T-cell (primary cell): ENCODE measurements around the gene ZNF668. TPM values are rescaled to one million over a fixed set of nuclear protein-coding genes. Genes with fewer than 3 reads are reported as not detected.
"Not testable (repeated sequence)": the region's sequence is repeated elsewhere in the genome, so short reads cannot be mapped to it uniquely, and the experiment has no call there.

Experiments
- ATAC-seq, 4 experiments: fragments of 200-7000 bp in 3 of 4; fragments of 150-1000 bp in 1 of 4; cut with Tn5 transposase; replicated peaks in 1 of 4; 1 replicate in 3 of 4; 2 replicates in 1 of 4; pipeline ENCODE4 v1.10.0; 2021; ENCODE audit warnings: moderate library complexity in 3 of 4, mild to moderate bottlenecking in 2 of 4, moderate number of reproducible peaks in 1 of 4
- CTCF ChIA-PET, 2 donors: fragments of 300-600 bp; sonication (Branson Sonifier 250); formaldehyde crosslinking; loops; one replicate each; lab custom pipeline; 2022; ENCODE audit warnings: antibody characterized with exemption in 2 of 2; lab: Charles Lee
- POLR2A ChIA-PET, 2 donors: fragments of 300-600 bp; sonication (Branson Sonifier 250); formaldehyde crosslinking; loops; one replicate each; lab custom pipeline; 2022; ENCODE audit warnings: antibody characterized with exemption in 2 of 2; lab: Charles Lee
- DNase-seq, 35 experiments: peaks; one replicate each; pipeline versions ENCODE4 v3.0.0 to v3.0.0-alpha.2; 2013 to 2023
- H3K27ac ChIP-seq: one replicate; pipeline ENCODE4 v1.5.1; 2013; ENCODE audit warnings: low read length
- H3K27me3 ChIP-seq, 2 experiments: replicated peaks in 1 of 2; 1 replicate in 1 of 2; 2 replicates in 1 of 2; pipeline versions ENCODE4 v1.6.1 to v1.7.0; 2013; ENCODE audit warnings: low read length in 1 of 2, mixed read lengths in 1 of 2; ENCODE audit not compliant: control insufficient read depth in 2 of 2, insufficient read depth in 2 of 2; ENCODE audit errors: extremely low read depth in 1 of 2
- H3K36me3 ChIP-seq, 2 donors: 1 replicate in 1 of 2; 2 replicates in 1 of 2; pipeline versions ENCODE4 v1.6.1 to v1.7.0; 2013; ENCODE audit warnings: low read length in 1 of 2; ENCODE audit not compliant: control insufficient read depth in 2 of 2, insufficient read depth in 1 of 2; ENCODE audit errors: extremely low read depth in 1 of 2
- H3K4me1 ChIP-seq, 2 experiments: 1 replicate in 1 of 2; 2 replicates in 1 of 2; pipeline versions ENCODE4 v1.6.1 to v1.7.0; 2013; ENCODE audit warnings: low read length in 2 of 2, mixed read lengths in 1 of 2; ENCODE audit not compliant: insufficient read depth in 2 of 2, control insufficient read depth in 1 of 2; ENCODE audit errors: extremely low read depth in 1 of 2
- H3K4me3 ChIP-seq, 2 donors: 1 replicate in 1 of 2; 2 replicates in 1 of 2; pipeline versions ENCODE4 v1.5.1 to v1.7.0; 2013; ENCODE audit warnings: mild to moderate bottlenecking in 2 of 2, low read length in 1 of 2, moderate library complexity in 1 of 2; ENCODE audit not compliant: control insufficient read depth in 1 of 2; ENCODE audit errors: extremely low read depth in 1 of 2
- H3K9me3 ChIP-seq: 2 replicates; pipeline ENCODE4 v1.7.0; 2013
- H3K27ac Mint-ChIP-seq, 2 donors: one replicate each; pipeline ENCODE4 v1.8.0; 2020 to 2021; ENCODE audit warnings: mild to moderate bottlenecking in 2 of 2, mixed read lengths in 2 of 2
- H3K27me3 Mint-ChIP-seq, 2 donors: one replicate each; pipeline ENCODE4 v1.8.0; 2021 to 2022; ENCODE audit warnings: mixed read lengths in 2 of 2
- H3K36me3 Mint-ChIP-seq: one replicate; pipeline ENCODE4 v1.8.0; 2021; ENCODE audit warnings: mixed read lengths
- H3K4me1 Mint-ChIP-seq, 3 donors: one replicate each; pipeline ENCODE4 v1.8.0; 2020 to 2022; ENCODE audit warnings: mixed read lengths in 3 of 3, mild to moderate bottlenecking in 1 of 3
- H3K4me3 Mint-ChIP-seq, 3 donors: one replicate each; pipeline ENCODE4 v1.8.0; 2020 to 2022; ENCODE audit warnings: mild to moderate bottlenecking in 3 of 3, mixed read lengths in 3 of 3, moderate library complexity in 3 of 3
- H3K9me3 Mint-ChIP-seq, 3 donors: one replicate each; pipeline ENCODE4 v1.8.0; 2020 to 2022; ENCODE audit warnings: mixed read lengths in 3 of 3
- WGBS: methylation state at CpG from one replicate; pipeline ENCODE4 v1.1.5; 2013; ENCODE audit warnings: missing lambda C conversion rate; ENCODE audit not compliant: insufficient coverage; 5-methylcytosine and 5-hydroxymethylcytosine counted together
- total RNA-seq, 35 experiments: library from RNA in 6 of 35; stranded (reverse) in 6 of 35; fragments of 120-200 nt in 1 of 35; gene quantifications; one replicate each; pipeline versions ENCODE4 v1.2.1 to v1.2.4 and lab custom pipeline; 2013 to 2026

ZNF668 gene
- total RNA-seq, 5 donors from 2014 or later (not counting 1 experiment from before 2014, with no cell fraction given), result 12.3 to 14.4 (median 14.3) TPM

DNA sequence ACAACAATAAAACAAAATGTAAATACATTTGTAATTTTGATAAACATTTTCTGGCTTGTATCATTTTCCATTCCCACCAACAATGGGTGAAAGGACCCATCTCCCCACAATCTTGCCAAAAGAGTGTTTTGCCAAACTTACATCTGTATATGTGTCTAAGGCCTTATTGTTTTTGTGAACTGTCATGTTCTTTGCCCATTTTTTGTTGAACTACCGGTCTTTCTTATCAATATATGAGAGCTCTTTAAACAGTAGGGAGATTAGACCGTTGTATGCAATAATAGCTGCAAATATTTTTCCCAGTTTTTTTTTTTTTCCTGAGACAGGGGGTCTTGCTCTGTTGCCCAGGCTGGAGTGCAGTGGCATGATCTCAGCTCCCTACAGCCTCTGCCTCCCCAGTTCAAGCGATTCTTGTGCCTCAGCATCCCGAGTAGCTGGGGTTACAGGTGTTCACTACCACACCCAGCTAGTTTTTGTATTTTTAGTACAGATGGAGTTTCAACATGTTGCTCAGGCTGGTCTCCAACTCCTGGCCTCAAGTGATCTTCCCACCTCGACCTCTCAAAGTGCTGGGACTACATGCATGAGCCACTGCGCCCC lies 50.3 kb downstream of the ZNF668 start:
- Mint-ChIP-seq H3K27me3 (no peaks in the 10 kb centered on the region), H3K27ac (no peak overlapping the region), H3K4me3 (no peak overlapping the region), H3K36me3 (no peaks in the 10 kb centered on the region), H3K9me3 (no peaks in the 10 kb centered on the region), H3K4me1 (no peaks in the 10 kb centered on the region)
- Histone ChIP-seq H3K4me1 (no peaks in the 10 kb centered on the region), H3K36me3 (no peaks in the 10 kb centered on the region), H3K4me3 (no peak overlapping the region), H3K27ac (no peak overlapping the region), H3K9me3 (no peaks in the 10 kb centered on the region), H3K27me3 (no peaks in the 10 kb centered on the region)
- DNase-seq, result no peak
- 80% methylated on average over 1 of the region's 6 CpGs for WGBS
- ATAC-seq, result no peak
- CTCF ChIA-PET, result interaction anchor here in 1 of 2 donors (0.7 to 0.9 kb wide), 2 partner anchors 19 to 44 kb away, joined by 3 read pairs; no protein-coding TSS in a partner anchor
- POLR2A ChIA-PET, result interaction anchor here in 1 of 2 donors (0.7 kb wide), 1 partner anchor 144 kb away, joined by 3 read pairs; no protein-coding TSS in a partner anchor

- Histone ChIP-seq H3K27me3 (no peaks in the 10 kb centered on the region), H3K27ac (no peak overlapping the region), H3K4me1 (no peaks in the 10 kb centered on the region), H3K9me3 (no peaks in the 10 kb centered on the region), H3K36me3 (no peaks in the 10 kb centered on the region), H3K4me3 (no peak overlapping the region)
- no peak overlapping the region for H3K27ac Mint-ChIP-seq
- H3K4me3 Mint-ChIP-seq, result no peak overlapping the region
- WGBS, result no CpG with 5 or more reads among the region's 4 CpGs
- ATAC-seq, result no peak
- CTCF ChIA-PET, result interaction anchor here in 1 of 2 donors (0.6 to 0.9 kb wide), 2 partner anchors 20 to 69 kb away, joined by 3 read pairs; no protein-coding TSS in a partner anchor
- H3K9me3 Mint-ChIP-seq, result no peaks in the 10 kb centered on the region
- peaks cover 0 to under 1% of the 10 kb centered on the region in 2 donors for H3K27me3 Mint-ChIP-seq
- POLR2A ChIA-PET, result interaction anchor here in 1 of 2 donors (0.5 to 0.7 kb wide), 2 partner anchors 77 to 144 kb away, joined by 3 to 4 read pairs; no protein-coding TSS in a partner anchor
- H3K4me1 Mint-ChIP-seq, result no peaks in the 10 kb centered on the region
- no peaks in the 10 kb centered on the region for H3K36me3 Mint-ChIP-seq
- no peak for DNase-seq
Measured at GRCh38 chr16:31023252-31023602, 50.8 kb downstream of the ZNF668 start.

DNA sequence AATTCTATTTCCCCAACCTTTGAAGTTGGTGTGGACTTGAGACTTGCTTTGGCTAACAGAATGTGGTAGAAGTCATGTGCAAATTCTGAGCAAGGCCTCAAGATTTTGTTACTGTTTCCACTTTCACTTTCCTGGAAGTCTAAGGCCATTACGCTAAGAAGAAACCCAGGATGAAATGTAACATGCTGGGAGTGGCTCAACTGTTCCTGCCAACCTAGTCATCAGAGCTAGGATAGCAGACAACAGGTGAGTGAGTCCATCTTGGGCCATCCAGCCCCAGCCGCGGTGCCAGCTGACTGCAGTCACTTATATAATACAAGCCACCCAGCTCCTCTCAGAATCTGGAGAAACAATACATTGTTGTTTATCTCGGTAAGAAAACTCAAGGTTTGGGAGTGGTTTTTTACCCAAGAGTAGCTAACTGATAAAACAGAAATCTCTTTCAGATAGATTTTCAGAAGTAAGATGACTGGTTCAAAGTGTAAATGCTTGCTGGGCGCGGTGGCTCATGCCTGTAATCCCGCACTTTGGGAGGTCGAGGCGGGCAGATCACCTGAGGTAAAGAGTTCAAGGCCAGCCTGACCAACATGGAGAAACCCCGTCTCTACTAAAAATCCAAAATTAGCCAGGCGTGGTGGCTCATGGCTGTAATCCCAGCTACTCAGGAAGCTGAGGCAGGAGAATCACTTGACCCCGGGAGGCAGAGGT lies 51.3 kb downstream of the ZNF668 start:
- Histone ChIP-seq H3K4me3 (no peak overlapping the region), H3K9me3 (no peaks in the 10 kb centered on the region), H3K27ac (no peak overlapping the region), H3K4me1 (no peaks in the 10 kb centered on the region), H3K36me3 (no peaks in the 10 kb centered on the region), H3K27me3 (peaks cover 0 to 3% of the 10 kb centered on the region in 2 experiments)
- Mint-ChIP-seq H3K27me3 (peaks cover 0 to 3% of the 10 kb centered on the region in 2 donors), H3K36me3 (no peaks in the 10 kb centered on the region), H3K9me3 (no peaks in the 10 kb centered on the region), H3K27ac (no peak overlapping the region), H3K4me3 (no peak overlapping the region), H3K4me1 (no peaks in the 10 kb centered on the region)
- POLR2A ChIA-PET, result interaction anchor here in 1 of 2 donors (0.5 kb wide), 1 partner anchor 77 kb away, joined by 4 read pairs; no protein-coding TSS in a partner anchor
- CTCF ChIA-PET, result interaction anchor here in 1 of 2 donors (0.6 kb wide), 1 partner anchor 70 kb away, joined by 3 read pairs; no protein-coding TSS in a partner anchor
- 91% methylated on average over 8 of the region's 12 CpGs for WGBS
- ATAC-seq (no peak), DNase-seq (no peak)

GRCh38 chr16:31020536-31020935 lies 53.5 kb downstream of the ZNF668 start:
- ChIA-PET POLR2A (no interaction called here), CTCF (no interaction called here)
- WGBS, result no CpG with 5 or more reads among the region's 3 CpGs
- H3K36me3 Mint-ChIP-seq, result no peaks in the 10 kb centered on the region
- no peak overlapping the region for H3K27ac ChIP-seq
- H3K4me1 ChIP-seq, result no peaks in the 10 kb centered on the region
- ATAC-seq, result no peak
- H3K4me3 ChIP-seq, result no peak overlapping the region
- H3K27me3 Mint-ChIP-seq, result peaks cover 0 to 8% of the 10 kb centered on the region in 2 donors
- H3K9me3 ChIP-seq, result no peaks in the 10 kb centered on the region
- no peaks in the 10 kb centered on the region for H3K4me1 Mint-ChIP-seq
- DNase-seq, result no peak
- no peaks in the 10 kb centered on the region for H3K36me3 ChIP-seq
- no peak overlapping the region for H3K27ac Mint-ChIP-seq
- H3K27me3 ChIP-seq, result peaks cover 0 to 10% of the 10 kb centered on the region in 2 experiments
- H3K4me3 Mint-ChIP-seq, result no peak overlapping the region
- H3K9me3 Mint-ChIP-seq, result no peaks in the 10 kb centered on the region

- H3K4me3 Mint-ChIP-seq, H3K27ac ChIP-seq, H3K27ac Mint-ChIP-seq, DNase-seq, CTCF ChIA-PET, H3K36me3 ChIP-seq, H3K9me3 ChIP-seq, ATAC-seq, H3K4me1 ChIP-seq, H3K36me3 Mint-ChIP-seq, H3K4me3 ChIP-seq, H3K4me1 Mint-ChIP-seq, H3K9me3 Mint-ChIP-seq, POLR2A ChIA-PET: not testable (repeated sequence)
- 92% methylated on average over 2 of the region's 10 CpGs for WGBS
- peaks cover 6 to 26% of the 10 kb centered on the region in 2 donors for H3K27me3 Mint-ChIP-seq
- H3K27me3 ChIP-seq, result peaks cover 0 to 22% of the 10 kb centered on the region in 2 experiments
Measured at GRCh38 chr16:31017756-31018155, 56.3 kb downstream of the ZNF668 start.

GRCh38 chr16:31016018-31016417 lies 58.0 kb downstream of the ZNF668 start:
- POLR2A ChIA-PET, result no interaction called here
- H3K27me3 ChIP-seq, result peaks cover 3 to 38% of the 10 kb centered on the region in 2 experiments

More at GRCh38 chr16:31016018-31016417, 58.0 kb downstream of the ZNF668 start:
- Mint-ChIP-seq H3K4me3 (no peak overlapping the region), H3K4me1 (peaks cover 3 to 18% (median 9%) of the 10 kb centered on the region in 3 donors), H3K27me3 (peaks cover 11 to 42% of the 10 kb centered on the region in 2 donors), H3K27ac (no peak overlapping the region), H3K36me3 (no peaks in the 10 kb centered on the region), H3K9me3 (no peaks in the 10 kb centered on the region)
- 71% methylated on average over 5 of the region's 6 CpGs for WGBS
- CTCF ChIA-PET, result no interaction called here
- no peak for ATAC-seq
- Histone ChIP-seq H3K4me3 (no peak overlapping the region), H3K27ac (no peak overlapping the region), H3K9me3 (no peaks in the 10 kb centered on the region), H3K4me1 (peaks cover 3 to 4% of the 10 kb centered on the region in 2 experiments), H3K36me3 (no peaks in the 10 kb centered on the region)
- DNase-seq, result no peak
